ENCODE results near the gene MRGPRG. TPM values are rescaled to one million over a fixed set of nuclear protein-coding genes. Genes with fewer than 3 reads are reported as not detected.

The MRGPRG gene
- total and polyA plus RNA-seq, 2 of the 8 experiments (the other 6 are each of a cell fraction or from before 2014, with no cell fraction given) = not detected

DNA sequence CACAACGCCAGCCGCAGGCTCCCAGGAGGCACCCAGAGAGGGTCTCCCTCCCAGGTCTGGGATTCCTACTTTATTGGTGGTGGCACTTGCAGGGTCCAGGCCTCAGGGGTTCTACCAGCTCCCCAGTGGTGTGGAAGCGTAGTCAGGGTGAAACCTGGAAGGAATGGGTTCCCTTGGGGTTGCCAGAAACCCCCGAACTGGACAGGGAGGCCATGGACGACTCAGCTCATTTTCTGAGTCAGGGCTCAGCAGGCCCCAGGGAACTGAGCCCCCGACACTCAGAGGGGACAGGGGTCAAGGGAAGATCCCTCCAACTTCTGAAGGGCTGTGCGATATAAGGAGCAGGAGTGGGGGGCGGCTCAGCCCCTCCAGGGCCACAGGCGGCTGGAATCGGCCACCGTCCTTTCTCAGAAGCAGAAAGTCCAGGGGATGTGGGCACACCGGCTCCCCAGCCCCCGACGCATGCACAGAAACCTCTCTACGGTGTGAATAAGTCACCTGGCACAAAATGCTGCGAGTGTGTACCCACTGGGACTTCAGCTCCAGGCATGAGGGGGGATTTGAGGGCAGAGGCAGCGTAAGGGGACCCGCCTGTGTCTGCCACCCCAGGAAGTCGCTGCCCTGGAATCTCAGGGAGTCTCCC, 25.1 kb downstream of the MRGPRG start:
- Histone ChIP-seq H3K36me3 (ENCODE audit: control insufficient read depth in 2 of 4, insufficient read depth in 4 of 4, low read length in 3 of 4) (no peaks in the 10 kb centered on the region), H3K23me2 (ENCODE audit: low read depth, low read length) (peaks cover 3% of the 10 kb centered on the region), H3K4me1 (replicated peaks in 1 of 4; ENCODE audit: control insufficient read depth in 3 of 4, insufficient read depth in 4 of 4, low read length in 3 of 4) (peaks cover 5 to 17% (median 12%) of the 10 kb centered on the region in 4 experiments), H4K5ac (ENCODE audit: insufficient read length, low read depth, low read length) (no peak overlapping the region), H3K4me3 (ENCODE audit: extremely low read depth in 1 of 4, insufficient read depth in 2 of 4, low read depth in 3 of 4, low read length in 4 of 4) (no peak overlapping the region), H3K9me3 (ENCODE audit: insufficient read depth in 2 of 2, low read depth in 1 of 2, low read length in 1 of 2) (no peaks in the 10 kb centered on the region), H3K79me1 (ENCODE audit: low read depth, low read length) (peaks cover 3% of the 10 kb centered on the region; the same call in 1 of the 2 replicates), H3K23ac (ENCODE audit: insufficient read length) (no peak overlapping the region), H4K91ac (replicated peaks; ENCODE audit: insufficient read length, low read length) (peak overlapping the region; percentile 46), H2BK5ac (ENCODE audit: low read depth, low read length) (peak overlapping the region; percentile 16; the same call in 1 of the 2 replicates), H3K18ac (ENCODE audit: extremely low read depth, low read length) (peak overlapping the region; percentile 32), H3K79me2 (ENCODE audit: control insufficient read depth in 1 of 2, insufficient read depth in 2 of 2, low read length in 2 of 2) (no peaks in the 10 kb centered on the region), H2BK15ac (ENCODE audit: low read length) (no peak overlapping the region), H3K27ac (ENCODE audit: low read depth, low read length) (no peak overlapping the region), H3K27me3 (replicated peaks in 1 of 4; ENCODE audit: control insufficient read depth in 3 of 4, extremely low read depth in 1 of 4, insufficient read depth in 3 of 4, low read length in 3 of 4) (no peaks in the 10 kb centered on the region), H2BK120ac (replicated peaks; ENCODE audit: low read depth, low read length) (no peak overlapping the region), H4K20me1 (replicated peaks in 1 of 2; ENCODE audit: control insufficient read depth in 1 of 2, insufficient read depth in 2 of 2, low read length in 2 of 2) (no peaks in the 10 kb centered on the region), H4K8ac (ENCODE audit: extremely low read depth, insufficient read depth, low read length) (peak overlapping the region; percentile 8; the same call in 1 of the 2 replicates), H2AFZ (ENCODE audit: low read length) (no peak overlapping the region), H2AK5ac (ENCODE audit: low read depth, low read length) (no peak overlapping the region), H3K14ac (ENCODE audit: insufficient read length) (no peak overlapping the region), H3K4ac (replicated peaks; ENCODE audit: insufficient read length, low read depth, low read length) (no peak overlapping the region), H3K9ac (replicated peaks in 1 of 4; ENCODE audit: extremely low read depth in 1 of 4, low read depth in 3 of 4, low read length in 3 of 4) (no peak overlapping the region), H2BK12ac (ENCODE audit: low read depth, low read length) (peak overlapping the region; percentile 68; the same call in 1 of the 2 replicates), H2BK20ac (ENCODE audit: low read length) (peak overlapping the region; percentile 13; the same call in 1 of the 2 replicates), H3K4me2 (ENCODE audit: insufficient read depth in 1 of 2, low read depth in 2 of 2, low read length in 2 of 2) (no peak overlapping the region), H3K56ac (replicated peaks; ENCODE audit: insufficient read length, low read depth, low read length) (no peak overlapping the region)
- POLR2A ChIA-PET (ENCODE audit: partially characterized antibody) = interaction anchor here (1.0 kb wide), 1 partner anchor 28 kb away, joined by 3 read pairs; the partner anchor contains the start of gene OSBPL5
- TF ChIP-seq JUND (IDR thresholded peaks at IDR 0.05; ENCODE audit: low read length) (no peak), MAFK (IDR thresholded peaks at IDR 0.05; ENCODE audit: low read depth, low read length) (no peak), SP1 (IDR thresholded peaks at IDR 0.05; ENCODE audit: low read depth, low read length) (no peak), POLR2A (IDR thresholded peaks at IDR 0.05; ENCODE audit: control extremely low read depth in 1 of 2, low read depth in 2 of 2, low read length in 2 of 2) (no peak), PHF8 (conservative IDR thresholded peaks at IDR 0.05; ENCODE audit: low read depth, low read length) (no peak), SP4 (IDR thresholded peaks at IDR 0.05; ENCODE audit: low read length) (no peak)
- TF ChIP-seq, protein P1, sequence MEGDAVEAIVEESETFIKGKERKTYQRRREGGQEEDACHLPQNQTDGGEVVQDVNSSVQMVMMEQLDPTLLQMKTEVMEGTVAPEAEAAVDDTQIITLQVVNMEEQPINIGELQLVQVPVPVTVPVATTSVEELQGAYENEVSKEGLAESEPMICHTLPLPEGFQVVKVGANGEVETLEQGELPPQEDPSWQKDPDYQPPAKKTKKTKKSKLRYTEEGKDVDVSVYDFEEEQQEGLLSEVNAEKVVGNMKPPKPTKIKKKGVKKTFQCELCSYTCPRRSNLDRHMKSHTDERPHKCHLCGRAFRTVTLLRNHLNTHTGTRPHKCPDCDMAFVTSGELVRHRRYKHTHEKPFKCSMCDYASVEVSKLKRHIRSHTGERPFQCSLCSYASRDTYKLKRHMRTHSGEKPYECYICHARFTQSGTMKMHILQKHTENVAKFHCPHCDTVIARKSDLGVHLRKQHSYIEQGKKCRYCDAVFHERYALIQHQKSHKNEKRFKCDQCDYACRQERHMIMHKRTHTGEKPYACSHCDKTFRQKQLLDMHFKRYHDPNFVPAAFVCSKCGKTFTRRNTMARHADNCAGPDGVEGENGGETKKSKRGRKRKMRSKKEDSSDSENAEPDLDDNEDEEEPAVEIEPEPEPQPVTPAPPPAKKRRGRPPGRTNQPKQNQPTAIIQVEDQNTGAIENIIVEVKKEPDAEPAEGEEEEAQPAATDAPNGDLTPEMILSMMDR (IDR thresholded peaks at IDR 0.05; ENCODE audit: control extremely low read depth in 1 of 3, insufficient read depth in 1 of 3, low read depth in 1 of 3, low read length in 3 of 3) = no peak
- WGBS, 2 experiments (ENCODE audit: extremely low coverage in 1 of 2, insufficient coverage in 1 of 2, insufficient read length in 1 of 2, insufficient replicate concordance in 2 of 2, low coverage in 1 of 2, low lambda C conversion rate in 2 of 2, missing lambda C conversion rate in 1 of 2) = 87% methylated on average over 18 of the region's 19 CpGs; no CpG with 5 or more reads in 1 of the 2 experiments
- peak in 1 of 2 experiments; percentile 47 for DNase-seq (ENCODE audit: low read depth in 1 of 2, low spot score in 2 of 2)
- CTCF ChIA-PET (ENCODE audit: partially characterized antibody) = interaction anchor here (1.0 to 2.0 kb wide), 10 partner anchors 10 to 89 kb away, joined by 3 to 8 read pairs (median 4); partner anchors contain the start of gene OSBPL5
- no peak for FAIRE-seq
